WTC11 (cell line): ENCODE results near the gene SKP2. TPM values are rescaled to one million over a fixed set of nuclear protein-coding genes. Genes with fewer than 3 reads are reported as not detected.

Source experiments
- ATAC-seq: fragments of 200-7000 bp; cut with Tn5 transposase; 2 replicates; pipeline ENCODE4 v1.10.0; 2021; ENCODE audit warnings: mild to moderate bottlenecking, moderate library complexity
- CTCF ChIA-PET: fragments of 300-600 bp; sonication (Branson Sonifier 250); formaldehyde crosslinking; loops from one replicate; lab custom pipeline; 2021; ENCODE audit warnings: antibody characterized with exemption; lab: Charles Lee
- POLR2A ChIA-PET: fragments of 350-600 bp; sonication (Branson Sonifier 250); formaldehyde crosslinking; loops from one replicate; lab custom pipeline; 2021; ENCODE audit warnings: antibody characterized with exemption; lab: Charles Lee
- DNase-seq: peaks from one replicate; pipeline ENCODE4 v3.0.0; 2021; ENCODE audit warnings: low spot score
- H3K27ac Mint-ChIP-seq: 2 replicates; pipeline ENCODE4 v1.8.0; 2021; ENCODE audit warnings: mixed read lengths
- H3K27me3 Mint-ChIP-seq: 2 replicates; pipeline ENCODE4 v1.8.0; 2021; ENCODE audit warnings: low read depth, mild to moderate bottlenecking, moderate library complexity, mixed read lengths
- H3K36me3 Mint-ChIP-seq: 2 replicates; pipeline ENCODE4 v1.8.0; 2021; ENCODE audit warnings: mixed read lengths
- H3K4me1 Mint-ChIP-seq: 2 replicates; pipeline ENCODE4 v1.8.0; 2022; ENCODE audit warnings: mixed read lengths
- H3K4me3 Mint-ChIP-seq: 2 replicates; pipeline ENCODE4 v1.8.0; 2021; ENCODE audit warnings: mild to moderate bottlenecking, moderate library complexity, mixed read lengths
- H3K9me3 Mint-ChIP-seq: 2 replicates; pipeline ENCODE4 v1.8.0; 2021; ENCODE audit warnings: mixed read lengths
- ARID4B ChIP-seq: sonication (generic); formaldehyde crosslinking; IDR thresholded peaks from 2 replicates; pipeline ENCODE4 v1.8.0; 2023; ENCODE audit warnings: missing genetic modification reagents, mild to moderate bottlenecking, borderline replicate concordance
- CBFB ChIP-seq: sonication (generic); formaldehyde crosslinking; IDR thresholded peaks from 2 replicates; pipeline ENCODE4 v1.8.1; 2022; ENCODE audit warnings: mild to moderate bottlenecking, low read depth, missing genetic modification reagents
- CDX4 ChIP-seq: fragments of 250-450 bp; sonication (Bioruptor Pico); IDR thresholded peaks from 2 replicates; pipeline ENCODE4 v1.9.0; 2021; ENCODE audit warnings: moderate library complexity, mild to moderate bottlenecking, inconsistent platforms, borderline replicate concordance
- CREM ChIP-seq: sonication (generic); formaldehyde crosslinking; IDR thresholded peaks from 2 replicates; pipeline ENCODE4 v1.8.1; 2022; ENCODE audit warnings: mild to moderate bottlenecking, missing genetic modification reagents, moderate library complexity
- ESRRA ChIP-seq: sonication (generic); formaldehyde crosslinking; IDR thresholded peaks from 2 replicates; pipeline ENCODE4 v1.8.1; 2022; ENCODE audit warnings: mild to moderate bottlenecking, missing genetic modification reagents, borderline replicate concordance
- GRHL2 ChIP-seq: fragments of 250-450 bp; sonication (Bioruptor Pico); IDR thresholded peaks from 2 replicates; pipeline ENCODE4 v1.8.0; 2022; ENCODE audit warnings: mild to moderate bottlenecking, moderate library complexity; ENCODE audit not compliant: insufficient replicate concordance, severe bottlenecking
- GTF2I ChIP-seq: fragments of 250-450 bp; sonication (Bioruptor Pico); conservative IDR thresholded peaks from 2 replicates; pipeline ENCODE4 v1.4.0; 2021; ENCODE audit warnings: mild to moderate bottlenecking
- JUN ChIP-seq: sonication (generic); formaldehyde crosslinking; IDR thresholded peaks from 2 replicates; pipeline ENCODE4 v1.8.0; 2023; ENCODE audit warnings: mild to moderate bottlenecking, missing genetic modification reagents
- MXD4 ChIP-seq: fragments of 250-450 bp; sonication (Bioruptor Pico); IDR thresholded peaks from 2 replicates; pipeline ENCODE4 v1.8.0; 2021; ENCODE audit warnings: mild to moderate bottlenecking, moderate library complexity, borderline replicate concordance
- MYBL2 ChIP-seq: sonication (generic); formaldehyde crosslinking; IDR thresholded peaks from 2 replicates; pipeline ENCODE4 v1.8.1; 2023; ENCODE audit warnings: mild to moderate bottlenecking, moderate library complexity, missing genetic modification reagents
- NFYB ChIP-seq: sonication (generic); formaldehyde crosslinking; conservative IDR thresholded peaks from 2 replicates; pipeline ENCODE4 v1.8.0; 2022; ENCODE audit warnings: low read depth, missing genetic modification reagents
- NR3C1 ChIP-seq: sonication (generic); formaldehyde crosslinking; conservative IDR thresholded peaks from 2 replicates; pipeline ENCODE4 v1.8.1; 2023; ENCODE audit warnings: low read depth, mild to moderate bottlenecking, missing genetic modification reagents
- OVOL2 ChIP-seq: fragments of 250-450 bp; sonication (Bioruptor Pico); IDR thresholded peaks from 2 replicates; pipeline ENCODE4 v1.9.0; 2021; ENCODE audit warnings: mild to moderate bottlenecking, borderline replicate concordance
- PRDM15 ChIP-seq: sonication (generic); formaldehyde crosslinking; IDR thresholded peaks from 2 replicates; pipeline ENCODE4 v1.8.0; 2022; ENCODE audit warnings: missing genetic modification reagents
- SP1 ChIP-seq: sonication (generic); formaldehyde crosslinking; conservative IDR thresholded peaks from 2 replicates; pipeline ENCODE4 v1.8.1; 2022; ENCODE audit warnings: missing genetic modification reagents
- TCF7 ChIP-seq: sonication (generic); formaldehyde crosslinking; IDR thresholded peaks from 2 replicates; pipeline ENCODE4 v1.8.0; 2022; ENCODE audit warnings: mild to moderate bottlenecking, low read depth, missing genetic modification reagents, moderate library complexity
- ZMAT4 ChIP-seq: fragments of 250-450 bp; sonication (Bioruptor Pico); IDR thresholded peaks from 2 replicates; pipeline ENCODE4 v1.9.0; 2021; ENCODE audit warnings: mild to moderate bottlenecking
- ZNF232 ChIP-seq: sonication (generic); formaldehyde crosslinking; IDR thresholded peaks from 2 replicates; pipeline ENCODE4 v1.8.0; 2022; ENCODE audit warnings: mild to moderate bottlenecking, missing genetic modification reagents
- ZNF263 ChIP-seq: sonication (generic); formaldehyde crosslinking; IDR thresholded peaks from 2 replicates; pipeline ENCODE4 v1.8.1; 2022; ENCODE audit warnings: low read depth, mild to moderate bottlenecking, moderate library complexity, missing genetic modification reagents
- total RNA-seq: library from RNA; stranded (reverse); gene quantifications from 3 replicates; pipeline ENCODE4 v1.2.3, GENCODE V29; 2021
- TF ChIP-seq, protein P1 (sequence below): sonication (generic); formaldehyde crosslinking; IDR thresholded peaks from 2 replicates; pipeline ENCODE4 v1.8.0; 2023; ENCODE audit warnings: mild to moderate bottlenecking, missing genetic modification reagents
- TF ChIP-seq, protein P2 (sequence below): fragments of 200-600 bp; IDR thresholded peaks from 2 replicates; pipeline ENCODE4 v1.8.0; 2022; ENCODE audit warnings: antibody characterized with exemption

The SKP2 gene
- total RNA-seq, 1 experiment from 2014 or later = 68.0 TPM

GRCh38 chr5:36202521-36202961, 50.6 kb downstream of the SKP2 start (continued):
- TF ChIP-seq, protein P1, sequence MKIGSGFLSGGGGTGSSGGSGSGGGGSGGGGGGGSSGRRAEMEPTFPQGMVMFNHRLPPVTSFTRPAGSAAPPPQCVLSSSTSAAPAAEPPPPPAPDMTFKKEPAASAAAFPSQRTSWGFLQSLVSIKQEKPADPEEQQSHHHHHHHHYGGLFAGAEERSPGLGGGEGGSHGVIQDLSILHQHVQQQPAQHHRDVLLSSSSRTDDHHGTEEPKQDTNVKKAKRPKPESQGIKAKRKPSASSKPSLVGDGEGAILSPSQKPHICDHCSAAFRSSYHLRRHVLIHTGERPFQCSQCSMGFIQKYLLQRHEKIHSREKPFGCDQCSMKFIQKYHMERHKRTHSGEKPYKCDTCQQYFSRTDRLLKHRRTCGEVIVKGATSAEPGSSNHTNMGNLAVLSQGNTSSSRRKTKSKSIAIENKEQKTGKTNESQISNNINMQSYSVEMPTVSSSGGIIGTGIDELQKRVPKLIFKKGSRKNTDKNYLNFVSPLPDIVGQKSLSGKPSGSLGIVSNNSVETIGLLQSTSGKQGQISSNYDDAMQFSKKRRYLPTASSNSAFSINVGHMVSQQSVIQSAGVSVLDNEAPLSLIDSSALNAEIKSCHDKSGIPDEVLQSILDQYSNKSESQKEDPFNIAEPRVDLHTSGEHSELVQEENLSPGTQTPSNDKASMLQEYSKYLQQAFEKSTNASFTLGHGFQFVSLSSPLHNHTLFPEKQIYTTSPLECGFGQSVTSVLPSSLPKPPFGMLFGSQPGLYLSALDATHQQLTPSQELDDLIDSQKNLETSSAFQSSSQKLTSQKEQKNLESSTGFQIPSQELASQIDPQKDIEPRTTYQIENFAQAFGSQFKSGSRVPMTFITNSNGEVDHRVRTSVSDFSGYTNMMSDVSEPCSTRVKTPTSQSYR (CRISPR knock-in tag) = no peak
- TF ChIP-seq MXD4 (no peak), ARID4B (no peak)

- TF ChIP-seq GTF2I (CRISPR knock-in tag) (no peak), NR3C1 (CRISPR knock-in tag) (no peak), SP1 (CRISPR knock-in tag) (no peak), ZNF263 (no peak), MYBL2 (CRISPR knock-in tag) (no peak), ZMAT4 (CRISPR knock-in tag) (no peak), TCF7 (CRISPR knock-in tag) (no peak), PRDM15 (CRISPR knock-in tag) (no peak), GRHL2 (CRISPR knock-in tag) (no peak), NFYB (CRISPR knock-in tag) (no peak), CREM (CRISPR knock-in tag) (no peak), OVOL2 (CRISPR knock-in tag) (no peak), CDX4 (no peak), ZNF232 (CRISPR knock-in tag) (no peak), ESRRA (CRISPR knock-in tag) (no peak), JUN (CRISPR knock-in tag) (no peak), CBFB (CRISPR knock-in tag) (no peak)
- TF ChIP-seq, protein P2, sequence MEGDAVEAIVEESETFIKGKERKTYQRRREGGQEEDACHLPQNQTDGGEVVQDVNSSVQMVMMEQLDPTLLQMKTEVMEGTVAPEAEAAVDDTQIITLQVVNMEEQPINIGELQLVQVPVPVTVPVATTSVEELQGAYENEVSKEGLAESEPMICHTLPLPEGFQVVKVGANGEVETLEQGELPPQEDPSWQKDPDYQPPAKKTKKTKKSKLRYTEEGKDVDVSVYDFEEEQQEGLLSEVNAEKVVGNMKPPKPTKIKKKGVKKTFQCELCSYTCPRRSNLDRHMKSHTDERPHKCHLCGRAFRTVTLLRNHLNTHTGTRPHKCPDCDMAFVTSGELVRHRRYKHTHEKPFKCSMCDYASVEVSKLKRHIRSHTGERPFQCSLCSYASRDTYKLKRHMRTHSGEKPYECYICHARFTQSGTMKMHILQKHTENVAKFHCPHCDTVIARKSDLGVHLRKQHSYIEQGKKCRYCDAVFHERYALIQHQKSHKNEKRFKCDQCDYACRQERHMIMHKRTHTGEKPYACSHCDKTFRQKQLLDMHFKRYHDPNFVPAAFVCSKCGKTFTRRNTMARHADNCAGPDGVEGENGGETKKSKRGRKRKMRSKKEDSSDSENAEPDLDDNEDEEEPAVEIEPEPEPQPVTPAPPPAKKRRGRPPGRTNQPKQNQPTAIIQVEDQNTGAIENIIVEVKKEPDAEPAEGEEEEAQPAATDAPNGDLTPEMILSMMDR = no peak
- TF ChIP-seq, all 79 proteins: peak for 0
- H3K4me3 Mint-ChIP-seq = no peak overlapping the region
- ChIA-PET CTCF (no interaction called here), POLR2A (no interaction called here)
- no peaks in the 10 kb centered on the region for H3K27me3 Mint-ChIP-seq
- no peaks in the 10 kb centered on the region for H3K4me1 Mint-ChIP-seq
- 0 out of 2 replicates have a peak, but pooled peaks cover 2% of the 10 kb centered on the region for H3K36me3 Mint-ChIP-seq
- H3K27ac Mint-ChIP-seq = no peak overlapping the region
- no peaks in the 10 kb centered on the region for H3K9me3 Mint-ChIP-seq
- ATAC-seq (no peak), DNase-seq (no peak)
Measured at GRCh38 chr5:36205329-36205728, 53.4 kb downstream of the SKP2 start.
